Esophagus squamous epithelium (tissue), 4 donors: Measurements from ENCODE around the gene SURF2.

ENCODE experiments used
- CTCF ChIP-seq, 6 experiments: fragments of 450-650 bp in 4 of 6; fragments of 200-600 bp in 2 of 6; sonication (generic) in 2 of 6; IDR thresholded peaks; one replicate each; pipeline ENCODE4 v1.5.1; 2016 to 2019; ENCODE audit warnings: antibody characterized with exemption in 6 of 6, mild to moderate bottlenecking in 4 of 6, moderate library complexity in 4 of 6
- POLR2A ChIP-seq, 4 donors: fragments of 450-650 bp; IDR thresholded peaks; one replicate each; pipeline ENCODE4 v1.6.1; 2017; ENCODE audit warnings: antibody characterized with exemption in 4 of 4, mild to moderate bottlenecking in 4 of 4, moderate library complexity in 3 of 4

DNA sequence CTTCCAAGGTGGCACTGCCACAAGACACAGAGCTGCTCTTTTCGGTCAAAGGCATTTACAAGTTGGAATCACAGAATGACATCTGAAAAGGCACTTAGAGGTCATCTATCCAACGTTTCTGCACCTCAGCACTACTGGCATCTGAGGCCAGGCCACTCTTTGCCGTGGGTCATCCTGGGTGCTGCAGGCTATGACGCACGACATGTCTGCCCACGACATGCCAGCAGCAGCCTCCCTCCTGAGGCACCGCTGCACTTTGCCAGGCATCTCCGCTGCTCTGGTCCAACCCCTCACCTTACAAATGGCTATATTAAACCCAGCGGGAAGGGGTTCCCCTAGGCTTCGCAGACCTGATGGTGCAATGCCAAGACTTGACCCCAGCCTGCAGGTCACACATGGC lies 11.4 kb downstream of the SURF2 start:
- TF ChIP-seq CTCF (IDR thresholded peaks at IDR 0.05) (no peak), POLR2A (IDR thresholded peaks at IDR 0.05) (no peak)
